ENCODE results near the gene LHFPL3. TPM values are rescaled to one million over a fixed set of nuclear protein-coding genes. Genes with fewer than 3 reads are reported as not detected.

LHFPL3 gene
- total RNA-seq, 1 experiment from 2014 or later, result not detected

DNA sequence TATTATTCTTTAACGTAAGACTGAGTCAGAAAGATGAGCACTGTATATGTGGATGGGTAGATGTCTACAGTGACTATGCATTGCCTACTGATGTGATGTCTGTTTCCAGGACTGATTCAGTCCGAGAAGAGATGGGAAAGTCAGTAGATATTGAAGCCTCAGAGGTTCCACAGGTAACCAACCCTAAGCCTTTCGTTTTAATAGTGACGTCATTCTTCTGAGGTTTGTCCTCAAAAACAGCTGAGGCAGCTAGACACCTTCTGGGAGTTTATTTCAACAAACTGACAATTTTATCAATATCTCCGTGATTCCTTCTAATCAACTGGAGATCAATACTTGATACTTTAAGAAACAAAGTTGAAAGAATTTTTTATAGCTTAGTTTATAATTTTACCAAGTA is 171.6 kb downstream of the LHFPL3 start:
- no peak overlapping the region for H2BK120ac ChIP-seq (ENCODE audit: low read depth, low read length, poor library complexity, severe bottlenecking)

More for the DNA sequence above, 171.6 kb downstream of the LHFPL3 start:
- Mint-ChIP-seq H3K27ac (no peak overlapping the region), H3K4me1 (no peaks in the 10 kb centered on the region), H3K9me3 (peaks cover 0 to 3% of the 10 kb centered on the region in 2 experiments; a peak in 2 of 5 replicates), H3K27me3 (ENCODE audit: low read depth) (no peaks in the 10 kb centered on the region; the same call in 1 of the 2 replicates), H3K4me3 (no peak overlapping the region), H3K36me3 (ENCODE audit: insufficient read depth in 1 of 3, low read depth in 3 of 3) (peaks cover 0 to 9% (median 0%) of the 10 kb centered on the region in 3 experiments; a peak in 1 of 7 replicates)
- H4K5ac ChIP-seq (ENCODE audit: insufficient read length, low read depth, low read length), result no peak overlapping the region
- no peak overlapping the region for H3K9ac ChIP-seq (ENCODE audit: extremely low read depth, insufficient read length, low read length)
- H2BK15ac ChIP-seq (ENCODE audit: low read depth, low read length), result no peak overlapping the region
- no peak for DNase-seq
- no peak overlapping the region for H4K91ac ChIP-seq (ENCODE audit: insufficient read length, low read depth, low read length)
- no peak overlapping the region for H2BK5ac ChIP-seq (ENCODE audit: insufficient read length, low read length)
- no peaks in the 10 kb centered on the region for H3K79me1 ChIP-seq (ENCODE audit: insufficient read depth, low read depth, low read length, poor library complexity, severe bottlenecking)
- no CpG with 5 or more reads among the region's 5 CpGs for WGBS (ENCODE audit: extremely low coverage, insufficient read length, low lambda C conversion rate)
- no peak overlapping the region for H3K23ac ChIP-seq (ENCODE audit: insufficient read length, low read depth, low read length)
- H3K23me2 ChIP-seq (ENCODE audit: insufficient read length, low read depth, low read length, poor library complexity, severe bottlenecking), result no peaks in the 10 kb centered on the region
- H3K4me2 ChIP-seq (ENCODE audit: insufficient read depth, insufficient read length, low read length), result no peak overlapping the region
- no peak overlapping the region for H2BK12ac ChIP-seq (ENCODE audit: insufficient read length, low read depth, low read length)
- no peak overlapping the region for H3K4ac ChIP-seq (ENCODE audit: low read depth, low read length)
- no peaks in the 10 kb centered on the region for H3K79me2 ChIP-seq (ENCODE audit: insufficient read depth, low read length)
- H3T11ph ChIP-seq (ENCODE audit: low read length), result no peak overlapping the region
- H3K14ac ChIP-seq (ENCODE audit: insufficient read depth, low read length), result no peak overlapping the region
- H4K8ac ChIP-seq (replicated peaks; ENCODE audit: insufficient read length, low read depth, low read length), result no peak overlapping the region
- no peaks in the 10 kb centered on the region for H3K9me3 ChIP-seq (ENCODE audit: control insufficient read depth, low read depth, low read length)
- H3K27me3 ChIP-seq (ENCODE audit: insufficient read depth, low read length), result no peaks in the 10 kb centered on the region
- no peak overlapping the region for H2AK5ac ChIP-seq (ENCODE audit: insufficient read length, low read length)
- no peak for TF ChIP-seq CTCF (conservative IDR thresholded peaks at IDR 0.05)
- no peaks in the 10 kb centered on the region for H4K20me1 ChIP-seq (ENCODE audit: control insufficient read depth, insufficient read depth, insufficient read length)
- no peak overlapping the region for H3K27ac ChIP-seq (ENCODE audit: insufficient read length, low read depth, low read length)
- H3K4me1 ChIP-seq (ENCODE audit: insufficient read depth, low read length), result no peaks in the 10 kb centered on the region
- H3K56ac ChIP-seq (ENCODE audit: insufficient read length, low read depth, low read length), result no peak overlapping the region
- H2BK20ac ChIP-seq (ENCODE audit: low read depth, low read length, poor library complexity, severe bottlenecking), result no peak overlapping the region
- H2AFZ ChIP-seq (ENCODE audit: low read length), result no peak overlapping the region
- H3K18ac ChIP-seq (ENCODE audit: insufficient read length, low read depth, low read length), result no peak overlapping the region
